OCI-LY3 (cell line): ENCODE measurements around the gene MRPS16.

ENCODE experiments used
- CTCF ChIP-seq: fragments of 200-600, 300-600 bp; sonication (generic); IDR thresholded peaks from 2 replicates; pipeline ENCODE4 v1.5.1; 2014; ENCODE audit warnings: antibody characterized with exemption, low read length, low read depth
- EZH2phosphoT487 ChIP-seq: fragments of 200-600 bp; shearing (Covaris generic); IDR thresholded peaks from 2 replicates; pipeline ENCODE4 v1.6.1; 2018; ENCODE audit warnings: antibody characterized with exemption, mixed run types, low read depth

DNA sequence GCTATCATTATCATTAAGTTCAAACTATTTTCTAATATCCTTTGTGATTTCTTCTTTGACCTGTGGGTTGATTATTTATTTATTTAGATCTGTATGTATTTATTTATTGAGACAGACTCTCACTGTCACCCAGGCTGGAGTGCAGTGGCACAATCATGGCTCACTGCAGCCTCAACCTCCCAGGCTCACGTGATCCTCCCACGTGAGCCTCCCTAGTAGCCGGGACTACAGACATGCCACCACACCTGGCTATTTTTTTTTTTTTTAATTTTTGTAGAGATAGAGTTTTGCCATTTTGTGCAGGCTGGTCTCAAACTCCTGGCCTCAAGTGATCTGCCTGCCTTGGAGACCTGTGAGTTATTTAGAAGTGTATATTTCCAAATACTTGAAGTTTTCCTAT is 28.7 kb upstream of the MRPS16 start:
- TF ChIP-seq CTCF (no peak), EZH2phosphoT487 (no peak)
